Measurements from ENCODE around the gene BMP6.

The BMP6 gene

GRCh38 chr6:7832904-7833750 lies 107.2 kb downstream of the BMP6 start:
- no peak overlapping the region for H3K4me2 ChIP-seq (ENCODE audit: low read length)
- H3K79me2 ChIP-seq (ENCODE audit: low read length) = no peaks in the 10 kb centered on the region
- no peaks in the 10 kb centered on the region for H4K20me1 ChIP-seq (ENCODE audit: insufficient read depth, low read length)

GRCh38 chr6:7833751-7834070 lies 107.8 kb downstream of the BMP6 start:
- Histone ChIP-seq H3K27me3 (ENCODE audit: low read depth, low read length) (no peaks in the 10 kb centered on the region), H3K36me3 (replicated peaks; ENCODE audit: low read depth, low read length) (no peaks in the 10 kb centered on the region), H3K9me3 (ENCODE audit: insufficient read depth, low read length) (no peaks in the 10 kb centered on the region), H3K27ac (ENCODE audit: low read length) (no peak overlapping the region), H2AFZ (ENCODE audit: low read depth, low read length) (no peak overlapping the region), H4K20me1 (ENCODE audit: insufficient read depth, low read length) (no peaks in the 10 kb centered on the region), H3K4me2 (ENCODE audit: low read length) (no peak overlapping the region), H3K4me1 (ENCODE audit: low read length) (no peaks in the 10 kb centered on the region), H3K4me3 (ENCODE audit: low read length) (no peak overlapping the region), H3K9ac (ENCODE audit: low read length) (no peak overlapping the region), H3K79me2 (ENCODE audit: low read length) (no peaks in the 10 kb centered on the region)
- TF ChIP-seq CTCF (IDR thresholded peaks at IDR 0.05; ENCODE audit: low read depth, low read length) = no peak
- TF ChIP-seq EZH2phosphoT487 (IDR thresholded peaks at IDR 0.05; ENCODE audit: low read depth) = no peak

More at GRCh38 chr6:7832904-7833750, 107.2 kb downstream of the BMP6 start:
- Histone ChIP-seq H3K4me1 (ENCODE audit: low read length) (no peaks in the 10 kb centered on the region), H3K9me3 (ENCODE audit: insufficient read depth, low read length) (no peaks in the 10 kb centered on the region), H3K9ac (ENCODE audit: low read length) (no peak overlapping the region), H3K4me3 (ENCODE audit: low read length) (no peak overlapping the region), H2AFZ (ENCODE audit: low read depth, low read length) (no peak overlapping the region), H3K27me3 (ENCODE audit: low read depth, low read length) (no peaks in the 10 kb centered on the region), H3K27ac (ENCODE audit: low read length) (no peak overlapping the region), H3K36me3 (replicated peaks; ENCODE audit: low read depth, low read length) (no peaks in the 10 kb centered on the region)
- TF ChIP-seq EZH2phosphoT487 (IDR thresholded peaks at IDR 0.05; ENCODE audit: low read depth) (no peak), CTCF (IDR thresholded peaks at IDR 0.05; ENCODE audit: low read depth, low read length) (no peak)

GRCh38 chr6:7836371-7837026 lies 110.6 kb downstream of the BMP6 start:
- H4K20me1 ChIP-seq (ENCODE audit: insufficient read depth, low read length) = no peaks in the 10 kb centered on the region
- no peak overlapping the region for H2AFZ ChIP-seq (ENCODE audit: low read depth, low read length)
- no peaks in the 10 kb centered on the region for H3K9me3 ChIP-seq (ENCODE audit: insufficient read depth, low read length)
- H3K4me3 ChIP-seq (ENCODE audit: low read length) = no peak overlapping the region
- H3K27me3 ChIP-seq (ENCODE audit: low read depth, low read length) = no peaks in the 10 kb centered on the region
- no peak overlapping the region for H3K4me2 ChIP-seq (ENCODE audit: low read length)
- no peaks in the 10 kb centered on the region for H3K4me1 ChIP-seq (ENCODE audit: low read length)
- no peak overlapping the region for H3K9ac ChIP-seq (ENCODE audit: low read length)
- no peak for TF ChIP-seq EZH2phosphoT487 (IDR thresholded peaks at IDR 0.05; ENCODE audit: low read depth)
- no peak for TF ChIP-seq CTCF (IDR thresholded peaks at IDR 0.05; ENCODE audit: low read depth, low read length)
- H3K27ac ChIP-seq (ENCODE audit: low read length) = no peak overlapping the region
- H3K36me3 ChIP-seq (replicated peaks; ENCODE audit: low read depth, low read length) = no peaks in the 10 kb centered on the region
- no peaks in the 10 kb centered on the region for H3K79me2 ChIP-seq (ENCODE audit: low read length)

GRCh38 chr6:7841781-7842468 lies 116.0 kb downstream of the BMP6 start:
- no peaks in the 10 kb centered on the region for H3K79me2 ChIP-seq (ENCODE audit: low read length)
- TF ChIP-seq CTCF (IDR thresholded peaks at IDR 0.05; ENCODE audit: low read depth, low read length) (no peak), EZH2phosphoT487 (IDR thresholded peaks at IDR 0.05; ENCODE audit: low read depth) (no peak)
- no peak overlapping the region for H3K9ac ChIP-seq (ENCODE audit: low read length)
- H3K27ac ChIP-seq (ENCODE audit: low read length) = no peak overlapping the region
- no peaks in the 10 kb centered on the region for H3K36me3 ChIP-seq (replicated peaks; ENCODE audit: low read depth, low read length)
- no peaks in the 10 kb centered on the region for H3K27me3 ChIP-seq (ENCODE audit: low read depth, low read length)
- H3K4me2 ChIP-seq (ENCODE audit: low read length) = no peak overlapping the region
- H3K9me3 ChIP-seq (ENCODE audit: insufficient read depth, low read length) = no peaks in the 10 kb centered on the region
- H4K20me1 ChIP-seq (ENCODE audit: insufficient read depth, low read length) = no peaks in the 10 kb centered on the region
- no peaks in the 10 kb centered on the region for H3K4me1 ChIP-seq (ENCODE audit: low read length)
- H3K4me3 ChIP-seq (ENCODE audit: low read length) = no peak overlapping the region
- H2AFZ ChIP-seq (ENCODE audit: low read depth, low read length) = no peak overlapping the region

All from OCI-LY3 (cell line).